ENCODE results near the gene VIM. TPM values are rescaled to one million over a fixed set of nuclear protein-coding genes. Genes with fewer than 3 reads are reported as not detected.

The VIM gene
- total RNA-seq, 4 donors from 2014 or later = 2,201 to 4,711 (median 2,567) TPM

DNA sequence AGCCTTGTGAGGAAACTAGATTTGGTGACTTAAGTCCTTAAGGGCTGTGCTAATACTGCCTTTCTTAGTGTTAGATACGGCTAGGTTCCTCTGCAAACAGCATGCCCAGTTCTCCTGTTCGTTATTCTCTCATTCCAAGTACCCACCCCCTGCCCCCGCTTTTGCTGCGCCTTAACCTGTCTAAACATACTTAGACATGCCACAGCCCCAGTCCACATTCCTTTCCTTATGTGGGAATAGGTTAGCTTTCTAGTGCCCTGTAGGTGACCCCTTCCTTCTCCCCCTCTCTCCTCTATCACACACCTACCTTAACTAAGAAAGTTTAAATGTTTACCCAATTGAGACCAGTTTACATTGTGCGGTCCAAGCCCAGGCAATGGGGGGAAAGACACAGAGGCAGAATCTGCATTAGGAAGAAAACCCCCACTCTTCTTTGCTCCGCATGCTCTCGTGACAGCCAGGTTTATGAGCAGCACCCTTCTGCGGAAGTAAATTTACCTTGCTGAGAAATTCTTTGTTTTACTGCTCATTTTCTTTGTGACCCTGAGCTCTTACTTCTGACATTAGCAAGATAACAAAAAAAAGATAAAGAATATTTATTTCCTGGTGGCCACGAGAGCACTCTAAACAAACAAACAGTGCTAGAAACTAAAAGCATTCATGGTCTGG, 48.8 kb downstream of the VIM start:
- H3K9me3 ChIP-seq = no peaks in the 10 kb centered on the region
- DNase-seq = no peak
- 85 to 87% methylated on average over 9 of the region's 9 CpGs for WGBS, 2 donors
- H3K4me3 ChIP-seq (replicated peaks in 1 of 3) = no peak overlapping the region
- no peaks in the 10 kb centered on the region for H3K4me1 ChIP-seq
- TF ChIP-seq, protein P1, sequence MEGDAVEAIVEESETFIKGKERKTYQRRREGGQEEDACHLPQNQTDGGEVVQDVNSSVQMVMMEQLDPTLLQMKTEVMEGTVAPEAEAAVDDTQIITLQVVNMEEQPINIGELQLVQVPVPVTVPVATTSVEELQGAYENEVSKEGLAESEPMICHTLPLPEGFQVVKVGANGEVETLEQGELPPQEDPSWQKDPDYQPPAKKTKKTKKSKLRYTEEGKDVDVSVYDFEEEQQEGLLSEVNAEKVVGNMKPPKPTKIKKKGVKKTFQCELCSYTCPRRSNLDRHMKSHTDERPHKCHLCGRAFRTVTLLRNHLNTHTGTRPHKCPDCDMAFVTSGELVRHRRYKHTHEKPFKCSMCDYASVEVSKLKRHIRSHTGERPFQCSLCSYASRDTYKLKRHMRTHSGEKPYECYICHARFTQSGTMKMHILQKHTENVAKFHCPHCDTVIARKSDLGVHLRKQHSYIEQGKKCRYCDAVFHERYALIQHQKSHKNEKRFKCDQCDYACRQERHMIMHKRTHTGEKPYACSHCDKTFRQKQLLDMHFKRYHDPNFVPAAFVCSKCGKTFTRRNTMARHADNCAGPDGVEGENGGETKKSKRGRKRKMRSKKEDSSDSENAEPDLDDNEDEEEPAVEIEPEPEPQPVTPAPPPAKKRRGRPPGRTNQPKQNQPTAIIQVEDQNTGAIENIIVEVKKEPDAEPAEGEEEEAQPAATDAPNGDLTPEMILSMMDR (IDR thresholded peaks at IDR 0.05) = no peak
- no peak for TF ChIP-seq POLR2A (IDR thresholded peaks at IDR 0.05)
- H3K36me3 ChIP-seq = no peaks in the 10 kb centered on the region
- no peaks in the 10 kb centered on the region for H3K27me3 ChIP-seq
- intact Hi-C loops (cut with DNase I) = no loop called here
- no peak overlapping the region for H3K27ac ChIP-seq

DNA sequence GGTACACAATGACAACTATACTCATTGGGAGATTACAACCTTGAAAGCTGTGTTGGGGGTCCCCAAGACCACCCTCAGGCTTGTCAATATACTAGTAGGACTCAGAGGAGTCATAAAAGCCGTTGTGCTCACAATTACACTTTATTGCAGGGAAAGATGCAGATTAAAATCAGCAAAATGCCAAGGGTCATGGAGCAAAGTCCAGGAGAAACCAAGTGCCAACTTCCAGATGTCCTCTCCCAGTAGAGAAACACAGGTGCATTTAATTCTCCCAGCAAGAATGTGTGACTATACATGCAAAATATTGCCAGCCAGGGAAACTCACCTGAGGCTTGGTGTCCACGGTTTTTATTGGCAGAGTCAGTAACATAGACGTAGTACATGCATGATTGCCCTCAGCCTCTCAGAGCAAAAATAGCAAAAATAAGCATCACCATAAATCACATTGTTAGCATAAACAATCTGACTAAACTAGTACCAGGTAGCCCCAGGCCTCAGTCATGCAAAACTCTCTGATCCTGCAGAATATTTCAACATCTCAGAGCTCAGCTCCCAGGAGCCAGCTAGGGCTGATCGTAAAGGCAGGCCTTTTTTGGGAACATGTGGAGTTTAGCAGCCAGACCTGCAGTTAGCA, 50.7 kb downstream of the VIM start:
- TF ChIP-seq, protein P1 (IDR thresholded peaks at IDR 0.05) = no peak
- no peak for TF ChIP-seq POLR2A (IDR thresholded peaks at IDR 0.05)
- no peaks in the 10 kb centered on the region for H3K36me3 ChIP-seq
- WGBS, 2 donors = 52 to 53% methylated on average over 4 of the region's 4 CpGs

DNA sequence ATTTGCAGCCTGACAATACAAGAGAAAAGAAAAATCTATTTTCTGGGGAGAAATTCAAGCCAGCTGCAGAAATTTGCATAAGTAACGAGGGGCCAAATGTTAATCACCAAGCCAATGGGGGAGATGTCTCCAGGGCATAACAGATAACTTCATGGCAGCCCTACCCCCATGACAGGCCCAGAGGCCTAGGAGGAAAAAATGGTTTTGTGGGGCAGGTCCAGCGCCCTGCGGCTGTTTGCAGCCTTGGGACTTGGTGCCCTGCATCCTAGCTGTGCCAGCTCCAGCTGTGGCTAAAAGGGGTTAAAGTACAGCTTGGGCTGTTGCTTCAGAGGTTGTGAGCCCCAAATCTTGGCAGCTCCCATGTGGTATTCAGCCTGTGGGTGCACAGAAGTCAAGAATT, 54.3 kb downstream of the VIM start:
- Histone ChIP-seq H3K27ac (no peak overlapping the region), H3K9me3 (no peaks in the 10 kb centered on the region), H3K4me1 (no peaks in the 10 kb centered on the region), H3K4me3 (replicated peaks in 1 of 3) (no peak overlapping the region), H3K36me3 (no peaks in the 10 kb centered on the region), H3K27me3 (no peaks in the 10 kb centered on the region)
- no peak for TF ChIP-seq POLR2A (IDR thresholded peaks at IDR 0.05)
- TF ChIP-seq, protein P1 (IDR thresholded peaks at IDR 0.05) = no peak
- no peak for DNase-seq
- 85 to 89% methylated on average over 3 of the region's 3 CpGs for WGBS, 2 donors
- intact Hi-C loops (cut with DNase I) = no loop called here

More for the DNA sequence above, 50.7 kb downstream of the VIM start:
- no peak for DNase-seq
- H3K9me3 ChIP-seq = no peaks in the 10 kb centered on the region
- no peaks in the 10 kb centered on the region for H3K27me3 ChIP-seq
- no peaks in the 10 kb centered on the region for H3K4me1 ChIP-seq
- no peak overlapping the region for H3K27ac ChIP-seq
- H3K4me3 ChIP-seq (replicated peaks in 1 of 3) = no peak overlapping the region
- intact Hi-C loops (cut with DNase I) = no loop called here

DNA sequence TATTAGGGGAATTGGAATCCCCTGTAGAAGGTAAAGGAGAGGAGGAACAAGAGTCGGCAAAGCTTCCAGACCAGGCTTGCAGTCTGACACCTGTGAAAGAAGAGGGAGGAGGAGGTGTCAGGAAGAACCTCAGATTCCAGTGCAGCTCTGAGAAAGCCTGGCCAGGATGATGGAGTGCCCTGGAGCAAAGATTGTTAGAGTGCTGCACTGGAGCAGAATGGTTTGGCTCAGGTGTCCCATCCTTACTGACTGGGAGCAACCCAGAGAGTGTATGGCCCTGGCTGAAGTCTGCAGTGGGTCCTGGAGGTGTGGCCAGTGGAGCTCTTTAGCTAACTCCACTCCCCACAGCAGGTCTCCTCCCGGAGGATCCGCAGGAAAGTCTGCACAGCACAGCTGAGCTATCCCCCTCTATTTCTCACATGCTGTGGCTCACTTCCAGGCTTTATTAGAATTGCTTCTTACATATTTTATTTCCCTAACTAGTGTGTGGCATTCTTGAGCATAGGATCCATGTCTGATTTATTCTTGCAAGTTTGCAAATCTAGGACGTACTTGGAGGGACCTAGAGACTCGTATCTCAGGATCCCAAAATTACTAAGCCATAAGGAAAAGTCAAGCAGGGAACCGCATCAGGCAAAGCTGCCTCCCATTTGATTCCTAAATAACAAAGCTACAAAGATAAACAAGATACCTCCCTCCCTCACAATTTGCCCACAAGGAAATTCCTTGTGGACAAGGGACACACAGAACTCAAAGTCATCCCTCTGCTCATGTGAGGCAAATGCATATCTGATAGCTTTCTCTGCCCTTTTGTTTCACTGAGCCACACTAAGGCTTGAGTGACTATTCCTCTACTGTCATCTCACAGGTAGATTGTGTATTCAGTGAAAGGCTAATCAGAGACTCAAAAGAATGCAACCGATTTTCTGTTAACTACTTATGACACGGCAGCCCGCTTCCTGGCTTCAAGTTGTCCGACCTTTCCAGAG, 58.8 kb downstream of the VIM start:
- intact Hi-C loops (cut with DNase I) = no loop called here
- Histone ChIP-seq H3K4me3 (replicated peaks in 1 of 3) (no peak overlapping the region), H3K4me1 (peaks cover 0 to 3% of the 10 kb centered on the region in 2 donors), H3K9me3 (no peaks in the 10 kb centered on the region), H3K27me3 (no peaks in the 10 kb centered on the region), H3K36me3 (no peaks in the 10 kb centered on the region), H3K27ac (no peak overlapping the region)
- 65 to 68% methylated on average over 10 of the region's 10 CpGs for WGBS, 2 donors
- no peak for DNase-seq
- no peak for TF ChIP-seq POLR2A (IDR thresholded peaks at IDR 0.05)
- TF ChIP-seq, protein P1 (IDR thresholded peaks at IDR 0.05) = no peak

Other genes starting within 250 kb of the VIM start
- 10 to 100 TPM; 13.4 to 31.0 (median 19.7) TPM for gene CUBN, start 98.4 kb upstream of the VIM start, total RNA-seq
- 10 to 100 TPM; 29.4 to 39.7 (median 31.7) TPM for gene TRDMT1, start 26.6 kb upstream of the VIM start, total RNA-seq
- 1 to 10 TPM in 3 of 4 donors, under 1 TPM in 1; 0.45 to 5.6 (median 1.5) TPM for gene ST8SIA6, start 226.4 kb downstream of the VIM start, total RNA-seq

Data from thyroid gland (tissue), 4 donors.